HG03039 (cell line): ENCODE results near the gene HSF5.
A peak's percentile ranks its signal among the peaks of the same experiment; 100 is the strongest.
"Not testable (repeated sequence)": the region's sequence is repeated elsewhere in the genome, so short reads cannot be mapped to it uniquely, and the experiment has no call there.

Source experiments
- ATAC-seq: cut with Tn5 transposase; IDR thresholded peaks from one replicate; pipeline ENCODE4 v1.9.1; 2021; ENCODE audit warnings: mild to moderate bottlenecking, moderate library complexity; ENCODE audit not compliant: unreplicated experiment

Gene HSF5

GRCh38 chr17:58484600-58484999 is 3.6 kb downstream of the HSF5 start:
- ATAC-seq: no peak

- ATAC-seq: not testable (repeated sequence)
Measured at GRCh38 chr17:58481798-58482197, 6.4 kb downstream of the HSF5 start.

- ATAC-seq: no peak
Measured at GRCh38 chr17:58480090-58480489, 8.1 kb downstream of the HSF5 start.

- no peak for ATAC-seq
Measured at GRCh38 chr17:58476812-58477211, 11.4 kb downstream of the HSF5 start.

- no peak for ATAC-seq
Measured at GRCh38 chr17:58475985-58476384, 12.2 kb downstream of the HSF5 start.

- ATAC-seq: no peak
Measured at GRCh38 chr17:58470356-58470755, 17.9 kb downstream of the HSF5 start.

- ATAC-seq: no peak
Measured at GRCh38 chr17:58468944-58469343, 19.3 kb downstream of the HSF5 start.

GRCh38 chr17:58455491-58455890 is 32.7 kb downstream of the HSF5 start:
- ATAC-seq: no peak

- no peak for ATAC-seq
Measured at GRCh38 chr17:58452738-58453137, 35.5 kb downstream of the HSF5 start.

GRCh38 chr17:58447039-58447975 is 40.9 kb downstream of the HSF5 start:
- ATAC-seq: no peak

- ATAC-seq: no peak
Measured at GRCh38 chr17:58446086-58446485, 42.1 kb downstream of the HSF5 start.

GRCh38 chr17:58436805-58437239 is 51.4 kb downstream of the HSF5 start:
- ATAC-seq: no peak

- no peak for ATAC-seq
Measured at GRCh38 chr17:58436245-58436644, 52.0 kb downstream of the HSF5 start.

- no peak for ATAC-seq
Measured at GRCh38 chr17:58432806-58433573, 55.2 kb downstream of the HSF5 start.

GRCh38 chr17:58427807-58428206 is 60.4 kb downstream of the HSF5 start:
- ATAC-seq: no peak

- no peak for ATAC-seq
Measured at GRCh38 chr17:58421711-58422110, 66.5 kb downstream of the HSF5 start.

- ATAC-seq: no peak
Measured at GRCh38 chr17:58420827-58421226, 67.4 kb downstream of the HSF5 start.

GRCh38 chr17:58417300-58418092 is 70.7 kb downstream of the HSF5 start, which contains the start of gene RNF43:
TSS of gene RNF43 (minus strand) at chr17:58417534. CDS start at chr17:58415577, 1,957 bp downstream.
- ATAC-seq: peak; percentile 89

- no peak for ATAC-seq
Measured at GRCh38 chr17:58416937-58417299, 71.3 kb downstream of the HSF5 start.

GRCh38 chr17:58416396-58416795 is 71.8 kb downstream of the HSF5 start:
- no peak for ATAC-seq
